ENCODE data around the gene CDKN2A. TPM values are rescaled to one million over a fixed set of nuclear protein-coding genes. Genes with fewer than 3 reads are reported as not detected.

The CDKN2A gene
- total and polyA plus RNA-seq, 2 donors (not counting 3 experiments of a cell fraction or from before 2014, with no cell fraction given): 8.5 to 10.7 TPM

- BruUV-seq (replicated peaks): no TSS peak
- no peak for FAIRE-seq
Measured at GRCh38 chr9:21933865-21934264, 60.3 kb downstream of the CDKN2A start.

DNA sequence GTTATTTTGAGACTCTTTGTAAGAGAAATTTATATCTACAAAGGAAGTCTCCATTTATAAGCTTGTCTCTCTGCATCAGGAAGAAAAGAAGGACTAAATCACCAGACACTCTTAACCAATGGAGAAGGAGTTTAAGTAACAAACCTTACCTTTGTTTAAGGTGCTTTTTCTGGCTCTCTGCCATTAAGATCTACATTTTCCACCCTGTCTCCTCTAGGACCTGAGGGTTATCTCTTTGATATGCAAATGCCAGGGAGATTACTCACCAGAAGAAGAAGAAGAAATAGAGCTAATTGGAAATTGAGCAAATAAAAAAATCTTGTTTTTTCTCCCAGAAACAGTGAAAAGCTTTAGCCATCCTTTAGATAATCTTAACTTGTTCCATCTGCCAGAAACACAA lies 60.9 kb downstream of the CDKN2A start:
- BruUV-seq (replicated peaks): no TSS peak
- Histone ChIP-seq H3K36me3 (ENCODE audit: control insufficient read depth in 2 of 2, extremely low read depth in 1 of 2, insufficient read depth in 2 of 2, low read length in 2 of 2) (no peaks in the 10 kb centered on the region), H2AFZ (ENCODE audit: low read depth, low read length) (no peak overlapping the region), H3K27me3 (ENCODE audit: control insufficient read depth in 2 of 2, insufficient read depth in 2 of 2, low read length in 2 of 2) (no peaks in the 10 kb centered on the region), H3K4me2 (ENCODE audit: insufficient read depth, low read length) (no peak overlapping the region), H3K79me2 (ENCODE audit: control insufficient read depth, insufficient read depth, low read length) (no peaks in the 10 kb centered on the region), H3K9me1 (replicated peaks; ENCODE audit: control insufficient read depth, extremely low read depth, insufficient read depth, low read length) (no peaks in the 10 kb centered on the region), H3K9me3 (replicated peaks; ENCODE audit: control insufficient read depth, insufficient read depth, low read length) (no peaks in the 10 kb centered on the region), H3K4me3 (replicated peaks in 1 of 3; ENCODE audit: insufficient read depth in 1 of 3, low read depth in 1 of 3, low read length in 3 of 3) (no peak overlapping the region), H3K9ac (replicated peaks; ENCODE audit: extremely low read depth, insufficient read depth, low read length) (no peak overlapping the region), H4K20me1 (replicated peaks; ENCODE audit: control insufficient read depth, extremely low read depth, insufficient read depth, low read length) (no peaks in the 10 kb centered on the region), H3K4me1 (ENCODE audit: control insufficient read depth, extremely low read depth, insufficient read depth, low read length) (no peaks in the 10 kb centered on the region), H3K27ac (ENCODE audit: insufficient read depth, low read depth, low read length) (no peak overlapping the region)
- dilution Hi-C loops (cut with MboI; ENCODE audit: extremely low pct_ligation_motif_present, low sequenced_read_pairs) (no loop called here), intact Hi-C loops (cut with micrococcal nuclease) (loop anchor here (5.0 kb wide), 1 partner anchor 104 kb away; no protein-coding TSS in a partner anchor)
- DNase-seq (ENCODE audit: low read depth, low spot score) (no peak), FAIRE-seq (no peak)
- no peak for TF ChIP-seq GATA2 (IDR thresholded peaks at IDR 0.05; ENCODE audit: insufficient read depth, insufficient read length, low read depth, low read length)
- TF ChIP-seq JUN (IDR thresholded peaks at IDR 0.05; ENCODE audit: borderline replicate concordance, insufficient read depth, insufficient read length, low read depth): no peak
- TF ChIP-seq, protein P1, sequence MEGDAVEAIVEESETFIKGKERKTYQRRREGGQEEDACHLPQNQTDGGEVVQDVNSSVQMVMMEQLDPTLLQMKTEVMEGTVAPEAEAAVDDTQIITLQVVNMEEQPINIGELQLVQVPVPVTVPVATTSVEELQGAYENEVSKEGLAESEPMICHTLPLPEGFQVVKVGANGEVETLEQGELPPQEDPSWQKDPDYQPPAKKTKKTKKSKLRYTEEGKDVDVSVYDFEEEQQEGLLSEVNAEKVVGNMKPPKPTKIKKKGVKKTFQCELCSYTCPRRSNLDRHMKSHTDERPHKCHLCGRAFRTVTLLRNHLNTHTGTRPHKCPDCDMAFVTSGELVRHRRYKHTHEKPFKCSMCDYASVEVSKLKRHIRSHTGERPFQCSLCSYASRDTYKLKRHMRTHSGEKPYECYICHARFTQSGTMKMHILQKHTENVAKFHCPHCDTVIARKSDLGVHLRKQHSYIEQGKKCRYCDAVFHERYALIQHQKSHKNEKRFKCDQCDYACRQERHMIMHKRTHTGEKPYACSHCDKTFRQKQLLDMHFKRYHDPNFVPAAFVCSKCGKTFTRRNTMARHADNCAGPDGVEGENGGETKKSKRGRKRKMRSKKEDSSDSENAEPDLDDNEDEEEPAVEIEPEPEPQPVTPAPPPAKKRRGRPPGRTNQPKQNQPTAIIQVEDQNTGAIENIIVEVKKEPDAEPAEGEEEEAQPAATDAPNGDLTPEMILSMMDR (IDR thresholded peaks at IDR 0.05; ENCODE audit: extremely low read depth in 1 of 2, insufficient read depth in 1 of 2, low read depth in 1 of 2, low read length in 2 of 2): no peak
- TF ChIP-seq POLR2AphosphoS5 (IDR thresholded peaks at IDR 0.05; ENCODE audit: insufficient read depth, low read depth, low read length): no peak
- TF ChIP-seq POLR2A (IDR thresholded peaks at IDR 0.05; ENCODE audit: low read depth, low read length): no peak
- no peak for TF ChIP-seq EZH2 (IDR thresholded peaks at IDR 0.05; ENCODE audit: borderline replicate concordance, low read depth, low read length, severe bottlenecking)
- TF ChIP-seq MAX (IDR thresholded peaks at IDR 0.05; ENCODE audit: insufficient read depth, insufficient read length): no peak
- CTCF ChIA-PET: interaction anchor here (1.0 to 2.3 kb wide), 8 partner anchors 9 to 311 kb away, joined by 3 to 9 read pairs (median 4); partner anchors contain the start of gene CDKN2B
- POLR2A ChIA-PET: no interaction called here

More at GRCh38 chr9:21933865-21934264, 60.3 kb downstream of the CDKN2A start:
- Histone ChIP-seq H3K36me3 (ENCODE audit: control insufficient read depth in 2 of 2, extremely low read depth in 1 of 2, insufficient read depth in 2 of 2, low read length in 2 of 2) (no peaks in the 10 kb centered on the region), H3K9ac (replicated peaks; ENCODE audit: extremely low read depth, insufficient read depth, low read length) (no peak overlapping the region), H3K9me1 (replicated peaks; ENCODE audit: control insufficient read depth, extremely low read depth, insufficient read depth, low read length) (no peaks in the 10 kb centered on the region), H2AFZ (ENCODE audit: low read depth, low read length) (no peak overlapping the region), H3K4me3 (replicated peaks in 1 of 3; ENCODE audit: insufficient read depth in 1 of 3, low read depth in 1 of 3, low read length in 3 of 3) (no peak overlapping the region), H3K79me2 (ENCODE audit: control insufficient read depth, insufficient read depth, low read length) (no peaks in the 10 kb centered on the region), H3K9me3 (replicated peaks; ENCODE audit: control insufficient read depth, insufficient read depth, low read length) (no peaks in the 10 kb centered on the region), H3K27ac (ENCODE audit: insufficient read depth, low read depth, low read length) (no peak overlapping the region), H3K4me2 (ENCODE audit: insufficient read depth, low read length) (no peak overlapping the region), H3K27me3 (ENCODE audit: control insufficient read depth in 2 of 2, insufficient read depth in 2 of 2, low read length in 2 of 2) (no peaks in the 10 kb centered on the region), H4K20me1 (replicated peaks; ENCODE audit: control insufficient read depth, extremely low read depth, insufficient read depth, low read length) (no peaks in the 10 kb centered on the region), H3K4me1 (ENCODE audit: control insufficient read depth, extremely low read depth, insufficient read depth, low read length) (no peaks in the 10 kb centered on the region)
- DNase-seq (ENCODE audit: low read depth, low spot score): no peak
- CTCF ChIA-PET: interaction anchor here (1.1 to 2.3 kb wide), 6 partner anchors 9 to 120 kb away, joined by 3 to 9 read pairs (median 4); no protein-coding TSS in a partner anchor
- dilution Hi-C loops (cut with MboI; ENCODE audit: extremely low pct_ligation_motif_present, low sequenced_read_pairs) (no loop called here), intact Hi-C loops (cut with micrococcal nuclease) (loop anchor here (5.0 kb wide), 1 partner anchor 103 kb away; no protein-coding TSS in a partner anchor)
- TF ChIP-seq EZH2 (IDR thresholded peaks at IDR 0.05; ENCODE audit: borderline replicate concordance, low read depth, low read length, severe bottlenecking) (no peak), FOS (IDR thresholded peaks at IDR 0.05; ENCODE audit: borderline replicate concordance, insufficient read depth, low read length) (no peak), POLR2AphosphoS5 (IDR thresholded peaks at IDR 0.05; ENCODE audit: insufficient read depth, low read depth, low read length) (no peak), JUN (IDR thresholded peaks at IDR 0.05; ENCODE audit: borderline replicate concordance, insufficient read depth, insufficient read length, low read depth) (no peak)
- POLR2A ChIA-PET: no interaction called here

Measured in endothelial cell of umbilical vein (primary cell).